ENCODE results near the gene CCNB2.
"Not testable (repeated sequence)": the region's sequence is repeated elsewhere in the genome, so short reads cannot be mapped to it uniquely, and the experiment has no call there.

CCNB2 gene

GRCh38 chr15:59137566-59137965 is 32.6 kb downstream of the CCNB2 start:
- no peak for DNase-seq

GRCh38 chr15:59138243-59138642 is 33.3 kb downstream of the CCNB2 start:
- DNase-seq = peak; percentile 74

GRCh38 chr15:59140422-59141226 is 35.7 kb downstream of the CCNB2 start:
- no peak for DNase-seq

- no peak for DNase-seq
Measured at GRCh38 chr15:59143281-59143680, 38.3 kb downstream of the CCNB2 start.

- DNase-seq = not testable (repeated sequence)
Measured at GRCh38 chr15:59144594-59144993, 39.6 kb downstream of the CCNB2 start.

GRCh38 chr15:59147666-59148065 is 42.7 kb downstream of the CCNB2 start:
- DNase-seq = no peak

GRCh38 chr15:59148153-59148833 is 43.3 kb downstream of the CCNB2 start:
- DNase-seq = no peak

- DNase-seq = no peak
Measured at GRCh38 chr15:59150185-59150584, 45.2 kb downstream of the CCNB2 start.

- no peak for DNase-seq
Measured at GRCh38 chr15:59152694-59153450, 47.9 kb downstream of the CCNB2 start.

GRCh38 chr15:59153466-59153865 is 48.5 kb downstream of the CCNB2 start:
- DNase-seq = no peak

GRCh38 chr15:59154243-59154642 is 49.3 kb downstream of the CCNB2 start:
- peak; percentile 11 for DNase-seq

- DNase-seq = no peak
Measured at GRCh38 chr15:59155431-59155830, 50.5 kb downstream of the CCNB2 start.

- DNase-seq = no peak
Measured at GRCh38 chr15:59157396-59157795, 52.5 kb downstream of the CCNB2 start.

GRCh38 chr15:59157840-59158700 is 53.1 kb downstream of the CCNB2 start:
- DNase-seq = no peak

GRCh38 chr15:59158701-59159034 is 53.7 kb downstream of the CCNB2 start:
- no peak for DNase-seq

GRCh38 chr15:59159210-59159609 is 54.3 kb downstream of the CCNB2 start:
- no peak for DNase-seq

- DNase-seq = peak; percentile 83
Measured at GRCh38 chr15:59160880-59161593, 56.1 kb downstream of the CCNB2 start.

- not testable (repeated sequence) for DNase-seq
Measured at GRCh38 chr15:59162080-59162479, 57.1 kb downstream of the CCNB2 start.

GRCh38 chr15:59165726-59166125 is 60.8 kb downstream of the CCNB2 start:
- no peak for DNase-seq

GRCh38 chr15:59166166-59166565 is 61.2 kb downstream of the CCNB2 start:
- DNase-seq = no peak

- DNase-seq = no peak
Measured at GRCh38 chr15:59166601-59167265, 61.8 kb downstream of the CCNB2 start.

- no peak for DNase-seq
Measured at GRCh38 chr15:59168536-59168935, 63.6 kb downstream of the CCNB2 start.
